Left ventricle myocardium inferior (tissue), 1 donor: Measurements from ENCODE around the gene MRPL43. TPM values are rescaled to one million over a fixed set of nuclear protein-coding genes. Genes with fewer than 3 reads are reported as not detected.

ENCODE experiments used
- DNase-seq: peaks from one replicate; pipeline ENCODE4 v3.0.0-alpha.2; 2020
- H3K27ac ChIP-seq: fragments of 200-600 bp; replicated peaks from 2 replicates; pipeline ENCODE4 v1.8.0; 2021
- H3K27me3 ChIP-seq: fragments of 200-600 bp; 2 replicates; pipeline ENCODE4 v1.8.0; 2021; ENCODE audit warnings: low read depth
- H3K36me3 ChIP-seq: fragments of 200-600 bp; 2 replicates; pipeline ENCODE4 v1.8.0; 2021
- H3K4me1 ChIP-seq: fragments of 200-600 bp; 2 replicates; pipeline ENCODE4 v1.8.0; 2021
- H3K4me3 ChIP-seq: fragments of 200-600 bp; 2 replicates; pipeline ENCODE4 v1.8.0; 2021; ENCODE audit warnings: mild to moderate bottlenecking, moderate library complexity
- H3K9me3 ChIP-seq: fragments of 200-600 bp; replicated peaks from 2 replicates; pipeline ENCODE4 v1.8.0; 2021
- CTCF ChIP-seq: fragments of 200-600 bp; IDR thresholded peaks from 2 replicates; pipeline ENCODE4 v1.8.0; 2021; ENCODE audit warnings: antibody characterized with exemption, mild to moderate bottlenecking, borderline replicate concordance
- intact Hi-C: fragments of 100-400 bp; cut with micrococcal nuclease; formaldehyde crosslinking; loops from one replicate; pipeline ENCODE4 v1.11.0; 2022
- total RNA-seq: library from RNA; stranded (reverse); fragmentation: NEBNext Ultra II Directional; extraction: Animal tissue kit (Norgen Biotek cat#: 25700); gene quantifications from one replicate; pipeline ENCODE4 v1.2.1, GENCODE V29; 2021
- donor health status: DM: no; HTN: yes; CAD: no; lungs with severe emphysema.

Gene MRPL43
- total RNA-seq, 1 donor from 2014 or later: 49.7 TPM

GRCh38 chr10:101021692-101022251 lies 34.5 kb upstream of the MRPL43 start:
- H3K9me3 ChIP-seq: no peaks in the 10 kb centered on the region
- H3K4me1 ChIP-seq: peaks cover 11% of the 10 kb centered on the region
- H3K36me3 ChIP-seq: no peaks in the 10 kb centered on the region
- H3K27me3 ChIP-seq: peaks cover 33% of the 10 kb centered on the region
- no peak for DNase-seq
- H3K27ac ChIP-seq: no peak overlapping the region
- H3K4me3 ChIP-seq: no peak overlapping the region
- intact Hi-C loops: no loop called here
- TF ChIP-seq CTCF: no peak

GRCh38 chr10:101021239-101021638 lies 33.9 kb upstream of the MRPL43 start:
- DNase-seq: no peak
- Histone ChIP-seq H3K27me3 (peaks cover 38% of the 10 kb centered on the region), H3K4me3 (no peak overlapping the region), H3K36me3 (no peaks in the 10 kb centered on the region), H3K4me1 (peaks cover 11% of the 10 kb centered on the region), H3K27ac (no peak overlapping the region), H3K9me3 (no peaks in the 10 kb centered on the region)
- intact Hi-C loops: no loop called here
- TF ChIP-seq CTCF: no peak

GRCh38 chr10:101020427-101021075 lies 33.3 kb upstream of the MRPL43 start:
- Histone ChIP-seq H3K36me3 (no peaks in the 10 kb centered on the region), H3K27ac (no peak overlapping the region), H3K27me3 (peaks cover 45% of the 10 kb centered on the region), H3K4me1 (peaks cover 11% of the 10 kb centered on the region), H3K9me3 (no peaks in the 10 kb centered on the region), H3K4me3 (no peak overlapping the region)
- intact Hi-C loops: no loop called here
- DNase-seq: no peak
- TF ChIP-seq CTCF: no peak

- no peaks in the 10 kb centered on the region for H3K36me3 ChIP-seq
- no peak overlapping the region for H3K4me3 ChIP-seq
- H3K9me3 ChIP-seq: no peaks in the 10 kb centered on the region
- no peak for TF ChIP-seq CTCF
- no peak overlapping the region for H3K27ac ChIP-seq
- H3K27me3 ChIP-seq: peaks cover 51% of the 10 kb centered on the region
- DNase-seq: no peak
- intact Hi-C loops: no loop called here
- H3K4me1 ChIP-seq: peaks cover 11% of the 10 kb centered on the region
Observed at GRCh38 chr10:101019440-101019703, 32.1 kb upstream of the MRPL43 start.

- H3K9me3 ChIP-seq: no peaks in the 10 kb centered on the region
- peaks cover 51% of the 10 kb centered on the region for H3K27me3 ChIP-seq
- no peaks in the 10 kb centered on the region for H3K36me3 ChIP-seq
- peak overlapping the region; percentile 21 for H3K4me3 ChIP-seq
- H3K27ac ChIP-seq: peak overlapping the region; percentile 51
- peaks cover 15% of the 10 kb centered on the region for H3K4me1 ChIP-seq
- intact Hi-C loops: no loop called here
- peak; percentile 84 for DNase-seq
- peak; percentile 77 for TF ChIP-seq CTCF
Observed at GRCh38 chr10:101018600-101019439, 31.5 kb upstream of the MRPL43 start.
